RWPE2 (cell line): Measurements from ENCODE around the gene RASL10A.

Experiments used
- ATAC-seq: fragments of 200-7000 bp; cut with Tn5 transposase; 3 replicates; pipeline ENCODE4 v1.9.1; 2021; ENCODE audit warnings: low read depth
- DNase-seq: peaks from one replicate; pipeline ENCODE4 v3.0.0-alpha.2; 2020; ENCODE audit warnings: low spot score
- H3K27ac ChIP-seq: fragments of 450-650 bp; 2 replicates; pipeline ENCODE4 v1.5.1; 2017; ENCODE audit warnings: mild to moderate bottlenecking; ENCODE audit not compliant: poor library complexity, severe bottlenecking
- H3K27me3 ChIP-seq: fragments of 250-450 bp; sonication (Bioruptor Pico); 2 replicates; pipeline ENCODE4 v1.5.1; 2021; ENCODE audit warnings: mild to moderate bottlenecking, moderate library complexity; ENCODE audit not compliant: insufficient read depth, poor library complexity, severe bottlenecking
- H3K36me3 ChIP-seq: fragments of 250-450 bp; sonication (Bioruptor Pico); 2 replicates; pipeline ENCODE4 v1.5.1; 2020; ENCODE audit warnings: low read depth, mild to moderate bottlenecking, moderate library complexity
- H3K4me1 ChIP-seq: fragments of 250-450 bp; sonication (Bioruptor Pico); 2 replicates; pipeline ENCODE4 v1.5.1; 2021; ENCODE audit warnings: mild to moderate bottlenecking, moderate library complexity; ENCODE audit not compliant: insufficient read depth, poor library complexity, severe bottlenecking
- H3K4me3 ChIP-seq: fragments of 250-450 bp; sonication (Bioruptor Pico); 2 replicates; pipeline ENCODE4 v1.5.1; 2021; ENCODE audit warnings: mild to moderate bottlenecking, moderate library complexity; ENCODE audit not compliant: severe bottlenecking
- H3K9me3 ChIP-seq: fragments of 250-450 bp; sonication (Bioruptor Pico); 2 replicates; pipeline ENCODE4 v1.5.1; 2021; ENCODE audit warnings: mild to moderate bottlenecking, moderate library complexity; ENCODE audit not compliant: severe bottlenecking
- TF ChIP-seq, protein P1 (sequence below): fragments of 450-650 bp; IDR thresholded peaks from one replicate; pipeline ENCODE4 v1.5.1; 2017; ENCODE audit warnings: mild to moderate bottlenecking, moderate library complexity; ENCODE audit not compliant: poor library complexity, severe bottlenecking

Gene RASL10A

DNA sequence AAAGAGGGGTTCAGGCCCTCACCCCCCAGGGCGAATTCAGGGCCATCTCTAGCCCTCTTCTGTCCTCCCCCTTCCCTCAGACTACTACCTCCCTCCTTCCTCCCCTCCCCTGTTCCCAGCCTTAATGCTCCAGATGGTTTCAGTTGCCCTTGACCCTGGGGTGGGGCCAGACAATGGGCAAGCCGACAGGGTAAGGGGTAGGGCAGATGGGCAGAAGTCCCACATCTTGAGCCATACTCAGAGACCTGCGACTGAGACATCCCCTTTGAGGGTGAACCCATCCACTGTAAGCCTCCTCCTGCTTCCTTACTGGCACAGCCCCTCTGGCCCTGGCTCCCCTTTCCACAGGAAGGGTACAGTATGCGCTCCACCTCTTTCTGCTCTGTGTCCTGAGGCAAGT is 49.6 kb downstream of the RASL10A start:
- Histone ChIP-seq H3K27me3 (no peaks in the 10 kb centered on the region), H3K9me3 (no peaks in the 10 kb centered on the region), H3K27ac (no peak overlapping the region), H3K4me1 (peaks cover 13% of the 10 kb centered on the region), H3K4me3 (no peak overlapping the region), H3K36me3 (peaks cover 43% of the 10 kb centered on the region)
- TF ChIP-seq, protein P1, sequence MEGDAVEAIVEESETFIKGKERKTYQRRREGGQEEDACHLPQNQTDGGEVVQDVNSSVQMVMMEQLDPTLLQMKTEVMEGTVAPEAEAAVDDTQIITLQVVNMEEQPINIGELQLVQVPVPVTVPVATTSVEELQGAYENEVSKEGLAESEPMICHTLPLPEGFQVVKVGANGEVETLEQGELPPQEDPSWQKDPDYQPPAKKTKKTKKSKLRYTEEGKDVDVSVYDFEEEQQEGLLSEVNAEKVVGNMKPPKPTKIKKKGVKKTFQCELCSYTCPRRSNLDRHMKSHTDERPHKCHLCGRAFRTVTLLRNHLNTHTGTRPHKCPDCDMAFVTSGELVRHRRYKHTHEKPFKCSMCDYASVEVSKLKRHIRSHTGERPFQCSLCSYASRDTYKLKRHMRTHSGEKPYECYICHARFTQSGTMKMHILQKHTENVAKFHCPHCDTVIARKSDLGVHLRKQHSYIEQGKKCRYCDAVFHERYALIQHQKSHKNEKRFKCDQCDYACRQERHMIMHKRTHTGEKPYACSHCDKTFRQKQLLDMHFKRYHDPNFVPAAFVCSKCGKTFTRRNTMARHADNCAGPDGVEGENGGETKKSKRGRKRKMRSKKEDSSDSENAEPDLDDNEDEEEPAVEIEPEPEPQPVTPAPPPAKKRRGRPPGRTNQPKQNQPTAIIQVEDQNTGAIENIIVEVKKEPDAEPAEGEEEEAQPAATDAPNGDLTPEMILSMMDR = no peak
- ATAC-seq = no peak
- no peak for DNase-seq

DNA sequence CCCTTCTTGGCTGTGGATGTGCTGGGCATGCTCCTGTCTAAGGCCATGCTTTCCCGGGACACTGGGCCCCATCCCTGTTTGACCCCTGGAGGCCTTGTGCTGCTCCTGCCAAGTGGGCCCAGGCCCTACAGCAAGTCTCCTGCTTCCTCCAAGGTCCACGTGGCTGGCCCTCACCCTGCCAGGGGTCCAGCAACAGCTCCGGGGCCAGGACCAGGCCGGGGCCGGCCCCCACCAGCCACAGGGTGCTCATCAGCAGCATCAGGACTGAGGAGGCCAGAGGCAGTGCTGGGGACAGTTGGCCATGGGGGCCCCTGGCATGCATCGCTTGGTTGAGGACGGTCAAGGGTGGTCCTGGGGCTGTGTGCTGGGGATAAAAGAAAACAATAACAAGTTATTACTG is 50.2 kb downstream of the RASL10A start:
- TF ChIP-seq, protein P1 = no peak
- no peak for DNase-seq
- no peak overlapping the region for H3K4me3 ChIP-seq
- peaks cover 37% of the 10 kb centered on the region for H3K36me3 ChIP-seq
- H3K27me3 ChIP-seq = no peaks in the 10 kb centered on the region
- H3K9me3 ChIP-seq = no peaks in the 10 kb centered on the region
- peaks cover 7% of the 10 kb centered on the region for H3K4me1 ChIP-seq
- H3K27ac ChIP-seq = no peak overlapping the region
- no peak for ATAC-seq

DNA sequence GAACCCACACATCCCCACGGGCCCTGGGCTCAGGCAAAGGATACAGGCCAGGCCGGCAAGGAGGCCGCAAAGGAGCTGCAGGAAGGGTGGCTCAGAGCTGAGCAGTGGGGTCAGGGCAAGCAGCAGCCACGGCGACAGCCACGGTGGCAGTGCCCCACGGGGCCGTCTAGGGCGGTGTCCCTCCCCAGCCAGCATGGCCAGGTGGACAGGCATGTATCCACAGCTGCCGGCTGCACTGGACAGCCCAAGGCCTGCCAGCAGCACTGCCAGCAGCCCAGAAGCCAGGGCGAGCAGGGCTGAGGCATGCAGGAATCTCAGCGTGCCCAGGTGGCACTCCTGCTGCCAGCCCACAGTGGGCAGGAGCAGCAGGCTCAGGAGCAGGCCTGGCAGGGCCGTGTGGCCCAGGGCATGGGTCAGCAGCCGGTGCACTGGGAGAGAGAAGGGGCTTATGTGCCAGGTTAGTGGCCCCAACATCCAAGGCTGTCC is 51.7 kb downstream of the RASL10A start:
- Histone ChIP-seq H3K4me3 (no peak overlapping the region), H3K27me3 (no peaks in the 10 kb centered on the region), H3K9me3 (no peaks in the 10 kb centered on the region), H3K4me1 (peaks cover 3% of the 10 kb centered on the region), H3K36me3 (peaks cover 22% of the 10 kb centered on the region), H3K27ac (no peak overlapping the region)
- no peak for ATAC-seq
- DNase-seq = no peak
- TF ChIP-seq, protein P1 = no peak
